G401.6 (cell line): ENCODE data around the gene MICALL1.
"Not testable (repeated sequence)": the region's sequence is repeated elsewhere in the genome, so short reads cannot be mapped to it uniquely, and the experiment has no call there.

Source experiments
- FAIRE-seq: peaks from 2 replicates; lab custom pipeline; 2012; peaks lifted over from hg19 to GRCh38; lab: Jason Lieb, UNC

The MICALL1 gene

DNA sequence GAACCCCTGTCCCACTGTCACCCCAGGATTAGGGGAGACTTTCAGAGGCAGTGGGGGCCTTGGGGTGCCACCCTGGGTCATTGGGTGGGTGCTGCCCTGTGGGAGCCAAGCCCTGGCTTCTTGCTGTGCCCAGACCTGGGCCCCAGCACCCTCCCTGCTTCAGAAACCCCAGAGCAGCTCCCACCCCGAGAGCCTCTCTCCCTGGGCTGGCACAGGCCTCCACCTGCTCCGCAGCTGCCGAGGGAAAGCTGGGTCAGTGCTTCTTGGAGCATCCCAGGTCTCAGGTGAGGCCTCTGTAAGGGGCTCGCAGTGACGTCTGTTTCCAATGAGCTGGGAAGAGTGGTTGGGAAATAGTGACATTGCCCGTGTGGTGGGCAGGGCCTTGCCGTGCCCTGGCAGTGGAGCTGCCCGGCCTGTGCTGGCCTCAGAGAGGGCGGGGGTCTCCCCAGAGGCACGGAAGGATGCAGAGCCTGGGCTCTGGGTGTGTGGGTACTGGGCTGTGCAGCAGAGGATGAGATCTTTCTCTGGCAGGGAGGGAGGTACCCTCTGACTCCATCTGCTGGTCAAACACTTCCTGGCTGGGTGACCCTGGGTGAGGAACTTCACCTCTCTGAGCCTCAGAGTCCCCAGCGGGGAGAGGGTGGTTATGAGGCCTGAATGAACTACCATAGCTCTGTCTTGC is 24.3 kb downstream of the MICALL1 start:
- FAIRE-seq, result no peak

DNA sequence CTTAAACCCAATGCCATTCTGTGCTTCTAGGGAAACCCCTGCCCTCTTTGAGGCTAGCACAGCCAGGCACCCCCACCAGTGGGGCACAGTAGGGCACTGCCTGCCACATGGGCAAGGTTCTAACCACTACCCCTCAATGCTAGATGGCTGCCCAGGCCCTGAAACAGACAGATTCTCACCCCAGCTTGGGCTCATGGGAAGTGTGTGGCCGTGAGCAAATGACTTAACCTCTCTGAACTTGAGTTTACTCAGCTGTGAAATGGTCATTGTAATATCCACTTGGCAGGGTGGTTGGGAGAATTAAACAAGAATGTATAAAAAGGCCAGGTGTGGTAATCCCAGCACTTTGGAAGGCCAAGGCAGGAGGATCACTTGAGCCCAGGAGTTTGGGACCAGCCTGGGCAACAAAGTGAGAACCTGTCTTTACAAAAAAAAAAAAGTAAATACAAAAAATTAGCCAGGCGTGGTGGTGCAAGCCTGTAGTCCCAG is 24.9 kb downstream of the MICALL1 start:
- no peak for FAIRE-seq

DNA sequence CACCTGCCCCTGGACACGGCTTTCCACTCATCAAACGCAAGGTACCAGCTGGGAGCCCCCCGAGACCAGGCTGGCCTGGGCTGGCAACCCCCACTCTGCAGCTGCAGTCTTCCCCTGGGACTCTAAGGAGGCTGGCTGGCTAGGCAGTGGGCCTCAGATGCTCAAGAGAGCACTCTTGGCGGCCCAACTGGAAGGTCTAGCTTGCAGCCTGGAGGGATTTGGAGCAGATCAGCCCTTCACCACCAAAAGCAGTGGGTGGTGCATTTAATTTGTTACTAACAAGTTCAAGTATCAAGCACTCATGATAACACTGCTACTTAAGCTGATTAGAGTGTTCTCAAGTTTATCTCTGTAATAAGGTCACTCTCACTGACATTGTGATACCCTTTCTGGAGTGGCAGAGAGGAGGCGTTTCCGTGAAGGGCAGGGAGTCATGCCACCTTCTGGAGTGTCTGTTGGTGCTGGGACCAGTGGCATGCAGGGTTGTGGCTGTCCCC is 25.8 kb downstream of the MICALL1 start:
- FAIRE-seq, result no peak

DNA sequence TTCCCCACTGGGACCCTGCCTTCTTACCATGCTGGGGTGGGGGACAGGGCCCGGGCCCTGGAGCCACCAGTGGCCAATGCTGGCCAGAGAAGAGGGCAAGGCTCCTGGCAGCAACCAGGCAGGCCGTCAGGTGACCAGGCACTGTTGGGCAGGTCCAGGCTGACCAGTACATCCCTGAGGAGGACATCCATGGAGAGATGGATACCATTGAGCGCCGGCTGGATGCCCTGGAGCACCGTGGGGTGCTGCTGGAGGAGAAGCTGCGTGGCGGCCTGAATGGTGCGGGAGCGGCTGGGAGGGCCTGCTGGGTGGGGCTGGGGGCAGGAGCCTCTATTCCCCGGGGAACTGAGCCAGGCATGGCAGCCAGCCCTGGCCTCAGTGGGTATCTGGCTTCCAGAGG is 26.3 kb downstream of the MICALL1 start:
- FAIRE-seq, result no peak

DNA sequence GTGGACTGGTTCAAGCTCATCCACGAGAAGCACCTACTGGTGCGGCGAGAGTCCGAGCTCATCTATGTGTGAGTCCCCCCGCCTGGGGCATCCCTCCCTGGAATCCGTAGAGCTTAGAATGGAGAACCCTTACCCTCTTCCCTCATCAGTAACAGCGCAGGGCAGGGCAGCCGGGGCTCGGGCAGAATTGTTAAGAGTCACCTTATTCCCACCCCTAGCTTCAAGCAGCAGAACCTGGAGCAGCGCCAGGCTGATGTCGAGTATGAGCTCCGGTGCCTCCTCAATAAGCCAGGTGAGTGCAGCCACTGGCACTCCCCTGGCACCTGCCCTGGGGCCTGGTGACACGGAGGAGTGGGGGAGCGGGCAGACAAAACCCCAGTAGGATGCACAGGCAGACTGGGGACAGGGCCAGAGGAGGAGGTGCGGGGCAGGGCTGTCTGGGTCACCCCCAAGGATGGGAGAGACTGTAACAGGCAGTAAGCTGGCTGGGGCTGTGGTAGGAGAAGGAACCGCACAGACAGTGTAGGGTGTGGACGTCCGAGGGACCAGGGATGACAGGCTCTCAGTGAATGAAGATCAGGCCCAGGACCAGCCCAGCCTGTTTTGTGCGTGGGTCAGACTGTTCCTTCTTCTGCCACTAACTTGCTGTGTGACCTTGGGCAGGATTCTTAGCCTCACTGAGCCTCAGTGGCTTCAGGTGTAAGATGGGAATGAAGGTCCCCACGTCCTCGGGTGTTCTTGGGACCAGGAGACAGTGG is 26.9 kb downstream of the MICALL1 start:
- no peak for FAIRE-seq

DNA sequence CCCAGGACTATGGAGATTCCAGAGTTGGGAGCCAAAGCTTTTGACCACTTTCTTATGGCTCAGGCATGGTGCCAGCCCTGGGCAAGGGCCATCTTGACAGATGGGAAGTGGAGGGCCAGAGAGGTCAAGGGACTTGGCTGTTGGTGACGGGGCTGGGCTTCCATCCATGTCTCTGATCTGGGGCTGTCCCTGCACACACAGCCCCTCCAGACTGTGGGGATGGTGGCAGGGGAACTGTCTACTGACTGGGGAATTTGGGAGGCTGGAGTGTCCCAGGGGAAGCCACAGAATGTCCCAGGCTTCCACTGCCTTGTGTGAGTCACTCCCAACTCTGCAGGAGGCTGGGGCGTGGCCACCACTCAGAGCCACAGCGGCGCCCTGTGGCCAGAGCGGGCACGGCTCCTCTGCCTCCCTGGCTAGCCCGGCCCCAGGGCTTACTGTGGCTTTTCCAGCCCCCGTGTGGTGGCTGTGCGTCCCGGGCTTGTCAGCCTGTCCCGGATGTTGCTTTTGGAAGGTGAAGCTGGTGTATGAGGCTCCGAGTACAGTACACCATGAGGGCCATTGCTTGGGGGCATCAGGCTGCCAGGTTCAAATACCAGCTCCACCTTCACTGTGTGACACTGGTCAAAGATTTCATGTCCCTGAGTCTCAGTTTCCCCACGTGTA is 27.7 kb downstream of the MICALL1 start:
- FAIRE-seq, result peak; percentile 94

DNA sequence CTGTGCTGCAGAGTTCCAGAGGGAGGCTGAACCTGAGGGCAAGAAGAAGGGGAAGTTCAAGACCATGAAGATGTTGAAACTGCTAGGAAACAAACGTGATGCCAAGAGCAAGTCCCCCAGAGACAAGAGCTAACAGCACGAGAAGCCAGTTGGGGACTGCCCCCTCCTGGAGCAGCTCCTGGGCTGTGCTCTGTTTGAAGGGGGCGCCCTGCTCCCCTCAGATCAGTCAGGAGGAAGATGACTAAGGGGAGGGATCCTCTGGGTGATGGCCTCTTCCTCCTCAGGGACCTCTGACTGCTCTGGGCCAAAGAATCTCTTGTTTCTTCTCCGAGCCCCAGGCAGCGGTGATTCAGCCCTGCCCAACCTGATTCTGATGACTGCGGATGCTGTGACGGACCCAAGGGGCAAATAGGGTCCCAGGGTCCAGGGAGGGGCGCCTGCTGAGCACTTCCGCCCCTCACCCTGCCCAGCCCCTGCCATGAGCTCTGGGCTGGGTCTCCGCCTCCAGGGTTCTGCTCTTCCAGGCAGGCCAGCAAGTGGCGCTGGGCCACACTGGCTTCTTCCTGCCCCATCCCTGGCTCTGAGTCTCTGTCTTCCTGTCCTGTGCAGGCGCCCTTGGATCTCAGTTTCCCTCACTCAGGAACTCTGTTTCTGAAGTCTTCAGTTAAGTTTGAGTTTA is 34.7 kb downstream of the MICALL1 start:
- FAIRE-seq, result no peak

DNA sequence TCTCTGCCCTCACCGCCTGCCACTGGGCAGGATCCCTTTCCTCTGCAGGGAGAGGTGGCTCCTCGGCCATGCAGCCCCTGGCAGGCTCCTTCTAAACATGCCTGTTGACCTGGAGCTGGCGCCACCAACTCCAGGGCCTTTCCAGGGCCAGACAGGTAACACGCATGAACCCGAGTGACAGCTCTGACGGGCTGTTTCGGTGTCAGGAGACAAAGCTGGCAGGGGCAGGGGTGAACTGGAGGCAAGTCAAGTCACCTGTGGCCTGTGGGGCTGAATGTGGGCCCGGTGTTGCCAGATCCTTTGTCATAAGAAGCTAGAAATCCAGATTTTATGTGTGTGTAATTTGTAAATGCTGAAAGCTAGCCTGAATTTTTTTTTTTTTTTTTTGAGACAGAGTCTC is 36.0 kb downstream of the MICALL1 start:
- no peak for FAIRE-seq

DNA sequence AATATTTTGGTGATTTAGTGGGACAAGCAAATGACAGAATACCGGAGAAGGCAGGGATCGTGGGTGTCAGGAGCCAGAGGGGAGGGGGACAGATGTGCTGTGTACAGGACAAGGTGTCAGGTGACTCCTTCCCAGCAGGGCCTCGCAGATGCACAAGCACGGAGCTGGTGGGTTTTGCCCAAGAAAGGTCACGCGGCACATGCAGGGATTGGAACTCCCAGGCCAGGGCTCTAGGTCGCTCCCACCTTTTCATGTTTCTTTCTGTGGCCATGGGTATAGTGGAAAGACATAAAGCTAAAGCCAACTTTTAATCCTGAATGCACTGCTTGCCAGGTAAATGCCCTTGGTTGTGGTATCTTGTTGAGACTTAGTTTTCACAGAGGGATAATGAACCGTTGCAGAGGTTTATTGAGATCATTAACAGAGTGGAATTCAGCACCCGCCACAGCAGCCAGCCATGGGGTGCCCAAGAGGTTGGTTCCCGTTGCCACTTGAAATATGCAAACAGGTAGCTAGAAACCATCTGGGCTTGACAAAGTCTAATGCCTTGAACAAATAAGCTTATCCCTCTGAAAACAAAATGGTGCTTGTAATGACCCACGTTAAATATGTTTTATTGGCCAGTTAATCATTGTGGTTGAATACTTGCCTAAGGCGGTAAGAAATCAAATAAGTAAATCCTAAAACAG is 37.2 kb downstream of the MICALL1 start:
- no peak for FAIRE-seq

DNA sequence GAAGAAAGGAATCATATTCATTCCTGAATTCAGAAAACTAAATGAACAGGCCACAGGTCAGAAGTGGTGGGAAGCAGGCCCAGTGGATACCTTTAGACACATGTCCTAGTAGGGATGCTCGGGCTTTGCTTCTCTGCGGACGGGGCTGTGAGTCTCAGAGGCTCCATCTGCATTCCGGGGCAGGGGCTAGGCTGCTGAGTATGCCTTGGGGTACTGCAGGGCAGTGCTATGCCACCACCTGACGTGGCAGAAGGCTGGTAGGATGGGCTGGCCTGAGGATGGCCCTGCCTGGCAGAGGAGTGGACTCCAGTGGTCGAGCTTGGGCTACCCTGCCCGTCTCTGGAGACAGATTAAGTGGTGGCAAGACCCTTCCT is 37.7 kb downstream of the MICALL1 start:
- FAIRE-seq, result no peak

DNA sequence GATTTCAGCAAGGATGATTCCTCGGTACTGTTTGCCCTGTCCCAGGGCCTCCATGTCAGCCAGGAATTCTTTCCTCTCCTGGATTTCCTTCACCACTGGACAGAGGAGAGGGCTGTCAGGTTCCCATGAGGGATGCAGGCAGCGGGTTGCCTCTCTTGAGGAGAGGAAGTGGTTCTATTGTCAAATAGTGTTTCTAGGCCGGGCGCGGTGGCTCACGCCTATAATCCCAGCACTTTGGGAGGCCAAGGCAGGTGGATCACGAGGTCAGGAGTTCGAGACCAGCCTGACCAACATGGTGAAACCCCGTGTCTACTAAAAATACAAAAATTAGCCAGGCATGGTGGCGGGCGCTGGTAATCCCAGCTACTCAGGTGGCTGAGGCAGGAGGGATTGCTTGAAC is 38.3 kb downstream of the MICALL1 start:
- FAIRE-seq, result not testable (repeated sequence)

DNA sequence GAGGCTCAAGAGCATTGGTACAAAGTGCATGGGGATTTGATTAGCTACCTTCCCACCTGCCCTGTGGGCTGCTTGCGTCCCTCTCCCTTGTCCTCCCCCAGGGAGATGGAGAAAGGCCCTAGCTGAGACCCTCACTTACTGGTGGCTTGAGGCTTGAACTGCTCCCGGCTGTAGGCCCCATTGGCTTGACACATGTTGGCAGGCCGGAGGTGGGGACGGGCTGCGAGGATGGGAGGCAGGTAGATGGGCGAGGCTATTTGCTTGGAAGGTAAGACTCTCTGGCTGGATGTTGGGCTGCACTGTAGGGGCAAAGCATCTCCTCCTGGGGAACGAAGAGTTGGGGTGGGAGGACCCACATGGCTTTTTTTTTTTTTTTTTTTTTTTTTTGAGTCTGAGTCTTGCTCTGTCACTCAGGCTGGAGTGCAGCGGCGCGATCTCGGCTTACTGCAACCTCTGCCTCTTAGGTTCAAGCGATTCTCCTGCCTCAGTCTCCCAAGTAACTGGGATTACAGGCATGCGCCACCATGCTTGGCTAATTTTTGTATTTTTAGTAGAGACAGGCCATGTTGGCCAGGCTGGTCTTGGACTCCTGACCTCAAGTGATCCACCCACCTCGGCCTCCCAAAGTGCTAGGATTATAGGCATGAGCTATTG is 41.2 kb downstream of the MICALL1 start:
- not testable (repeated sequence) for FAIRE-seq

DNA sequence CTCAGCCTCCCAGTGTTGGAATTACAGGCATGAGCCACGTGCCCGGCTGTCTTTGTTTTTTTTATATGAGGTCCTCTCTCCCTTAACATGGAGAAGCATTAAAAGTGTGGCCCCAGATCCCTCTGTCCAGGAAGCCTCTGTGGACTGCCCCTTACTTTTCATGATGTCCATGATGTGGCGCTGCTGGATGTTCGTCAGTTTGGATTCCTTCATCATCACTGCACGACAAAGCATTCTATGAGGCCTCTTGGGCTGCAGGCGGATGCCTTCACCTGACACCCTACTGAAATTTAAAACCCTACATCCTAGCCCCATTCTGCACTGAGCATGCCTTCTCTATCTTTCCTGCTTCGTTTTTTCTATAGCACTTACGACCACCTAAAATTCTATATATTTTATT is 45.2 kb downstream of the MICALL1 start:
- FAIRE-seq, result no peak

DNA sequence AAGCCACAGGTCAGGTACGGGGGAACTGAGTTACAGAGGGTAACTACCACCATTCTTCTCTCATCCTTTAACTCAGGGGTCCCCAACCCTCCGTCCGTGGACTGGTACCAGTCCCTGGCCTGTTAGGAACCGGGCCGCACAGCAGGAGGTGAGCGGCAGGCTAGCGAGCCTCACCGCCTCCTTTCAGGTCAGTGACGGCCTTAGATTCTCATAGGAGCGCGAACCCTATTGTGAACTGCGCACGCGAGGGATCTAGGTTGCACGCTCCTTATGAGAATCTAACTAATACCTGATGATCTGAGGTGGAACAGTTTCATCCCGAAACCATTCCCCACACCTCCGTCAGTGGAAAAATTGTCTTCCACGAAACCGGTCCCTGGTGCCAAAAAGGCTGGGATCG is 46.5 kb downstream of the MICALL1 start:
- FAIRE-seq, result not testable (repeated sequence)

DNA sequence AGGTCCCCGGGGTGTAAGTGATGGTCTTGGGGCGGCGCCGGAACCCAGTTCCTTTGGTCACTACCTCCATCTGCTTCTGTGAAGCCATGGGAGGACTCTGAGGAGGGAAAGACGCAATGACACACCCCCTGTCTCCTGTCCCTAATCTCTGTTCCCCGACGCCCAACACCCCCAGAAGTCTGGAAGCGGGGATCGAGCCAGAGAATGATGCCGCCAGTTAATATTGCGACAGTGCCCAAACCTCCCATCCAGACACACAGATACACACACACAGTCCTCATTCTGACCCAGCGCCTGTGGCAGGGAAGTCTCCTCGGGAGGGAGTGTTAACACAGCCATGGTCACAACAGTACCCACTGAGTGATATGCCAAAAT is 47.0 kb downstream of the MICALL1 start:
- FAIRE-seq, result no peak

DNA sequence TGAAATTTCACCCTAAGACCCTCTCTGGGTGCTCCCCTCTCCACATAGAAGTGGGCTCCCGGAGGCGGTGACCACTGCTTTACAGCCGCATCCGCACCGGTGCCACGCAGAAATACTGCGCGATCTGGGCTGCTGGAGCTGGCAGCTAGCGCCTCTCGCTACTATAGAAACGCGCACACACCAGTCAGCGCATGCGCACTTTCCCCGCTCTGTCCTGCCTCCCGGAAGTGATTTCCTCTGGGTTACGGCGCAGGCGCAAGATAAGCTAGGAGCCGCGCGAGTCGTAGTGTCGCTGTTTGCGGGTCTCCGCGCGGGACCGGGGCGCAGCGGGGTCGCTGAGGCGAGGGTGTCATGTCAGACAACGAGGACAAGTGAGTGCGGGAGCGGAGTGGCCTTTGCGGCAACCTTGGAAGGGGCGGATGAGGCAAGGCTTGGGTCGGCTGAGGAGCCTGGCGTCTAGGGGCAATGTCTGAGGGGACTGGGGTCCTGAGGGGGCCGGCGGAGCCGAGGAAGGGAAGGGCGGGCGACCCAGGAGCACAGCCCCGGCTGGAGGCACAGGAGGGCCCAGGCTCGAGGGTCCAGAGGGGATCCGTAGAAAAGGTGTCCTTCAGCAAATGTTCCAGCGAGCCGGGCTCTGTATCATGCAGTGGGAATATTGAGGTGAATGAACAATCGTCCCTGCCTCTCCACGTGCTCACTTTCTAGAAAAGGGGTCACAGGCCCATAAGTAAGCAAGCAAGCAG is 47.5 kb downstream of the MICALL1 start, which contains the start of the genes C22orf23 and POLR2F:
TSS of gene C22orf23 (minus strand) at position 165 of the 743 bp plus-strand sequence. CDS start 452 bp downstream, outside the sequence.
TSS of gene POLR2F (plus strand) at position 263 of the 743 bp plus-strand sequence. CDS start at position 352, 89 bp downstream.
- peak; percentile 92 for FAIRE-seq

DNA sequence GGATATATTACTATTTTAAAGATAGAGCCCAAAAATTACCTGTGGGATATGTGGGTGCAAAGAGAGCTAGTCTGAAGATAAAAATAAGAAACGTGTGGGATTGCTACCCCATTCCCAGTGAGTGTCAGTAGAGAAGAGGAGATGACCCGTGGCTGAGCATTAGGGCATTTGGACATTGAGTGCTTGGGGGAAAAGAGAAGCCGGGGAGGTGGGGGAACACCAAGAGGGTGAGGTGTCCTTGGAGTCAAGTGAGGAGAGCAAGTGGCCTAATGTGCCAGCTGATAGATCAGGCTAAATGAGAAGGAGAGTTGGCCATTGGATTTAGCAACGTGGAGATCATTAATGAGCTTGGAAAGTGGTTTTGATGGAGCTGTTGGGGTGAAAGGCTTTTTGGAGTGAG is 48.6 kb downstream of the MICALL1 start:
- no peak for FAIRE-seq

DNA sequence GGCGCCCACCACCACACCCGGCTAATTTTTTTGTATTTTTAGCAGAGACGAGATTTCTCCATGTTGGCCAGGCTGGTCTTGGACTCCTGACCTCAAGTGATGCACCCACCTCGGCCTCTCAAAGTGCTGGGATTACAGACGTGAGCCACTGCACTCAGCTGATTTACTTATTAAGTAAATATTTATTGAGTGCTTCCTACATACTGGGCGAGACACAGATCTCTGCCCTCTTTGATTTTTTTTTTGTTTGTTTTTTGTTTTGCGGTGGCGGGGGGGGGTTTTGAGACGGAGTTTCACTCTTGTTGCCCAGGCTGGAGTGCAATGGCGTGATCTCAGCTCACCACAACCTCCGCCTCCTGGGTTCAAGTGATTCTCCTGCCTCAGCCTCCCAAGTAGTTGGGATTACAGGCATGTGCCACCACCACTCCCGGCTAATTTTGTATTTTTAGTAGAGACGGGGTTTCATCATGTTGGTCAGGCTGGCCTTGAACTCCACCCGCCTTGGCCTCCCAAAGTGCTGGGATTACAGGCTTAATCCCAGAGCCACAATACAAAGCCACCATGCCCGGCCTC is 49.8 kb downstream of the MICALL1 start:
- not testable (repeated sequence) for FAIRE-seq

DNA sequence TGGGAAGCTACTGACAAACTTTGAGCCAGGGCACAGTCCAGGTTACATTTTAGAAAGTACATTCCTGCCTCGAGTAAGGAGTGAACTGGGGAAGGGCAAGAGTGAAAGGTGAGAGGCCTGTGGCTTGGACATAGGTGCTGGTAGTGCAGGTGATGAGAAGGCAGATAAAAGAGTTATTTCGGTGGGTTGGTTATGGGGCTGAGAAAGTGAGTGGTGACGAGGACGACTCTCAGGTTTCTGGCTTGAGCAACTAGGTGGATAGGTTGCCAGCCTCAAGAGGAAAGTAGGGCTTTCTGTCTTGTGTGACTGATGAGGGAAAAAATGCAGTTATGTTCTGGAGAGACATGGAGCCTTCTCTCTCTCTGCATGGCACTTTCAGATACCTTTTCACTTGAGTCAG is 51.1 kb downstream of the MICALL1 start:
- FAIRE-seq, result no peak

DNA sequence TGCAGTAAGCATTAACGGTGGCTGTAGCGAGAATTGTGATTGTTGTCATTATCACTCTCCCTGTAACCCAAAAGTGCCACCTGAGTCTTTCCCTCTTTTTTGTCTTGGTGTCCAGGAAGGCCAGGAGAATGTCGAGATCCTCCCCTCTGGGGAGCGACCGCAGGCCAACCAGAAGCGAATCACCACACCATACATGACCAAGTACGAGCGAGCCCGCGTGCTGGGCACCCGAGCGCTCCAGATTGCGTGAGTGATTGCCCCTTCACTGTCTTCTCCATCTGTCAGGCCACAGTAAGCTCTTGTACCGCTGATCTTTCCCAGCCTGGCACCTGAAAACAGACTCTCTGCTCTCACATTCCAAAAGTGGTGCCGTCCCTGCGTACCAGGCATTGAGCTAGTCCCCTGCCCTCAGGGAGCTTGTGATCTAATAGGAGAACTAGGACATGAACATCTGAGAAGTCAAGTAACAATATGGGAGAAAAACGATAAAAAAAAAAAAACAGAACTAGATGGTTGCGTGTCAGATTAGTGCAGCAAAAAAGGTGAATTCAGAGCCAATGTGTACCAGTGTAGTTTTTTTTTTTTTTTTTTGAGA is 53.2 kb downstream of the MICALL1 start:
- FAIRE-seq, result no peak
